IMR-90 (cell line): ENCODE data around the gene CCDC107.

Experiments used
- BHLHE40 ChIP-seq: fragments of 150-350 bp; IDR thresholded peaks from 2 replicates; pipeline ENCODE4 v1.6.1; 2016; ENCODE audit warnings: mild to moderate bottlenecking, low read depth, low read length
- MXI1 ChIP-seq: IDR thresholded peaks from 2 replicates; pipeline ENCODE4 v1.6.1; 2012; ENCODE audit warnings: low read depth, mild to moderate bottlenecking, low read length, moderate library complexity, borderline replicate concordance
- POLR2A ChIP-seq: IDR thresholded peaks from 2 replicates; pipeline ENCODE4 v1.6.1; 2012; ENCODE audit warnings: mild to moderate bottlenecking, low read depth, low read length
- RAD21 ChIP-seq: IDR thresholded peaks from 2 replicates; pipeline ENCODE4 v1.6.1; 2012; ENCODE audit warnings: low read length, improper control_type of control experiment
- RCOR1 ChIP-seq: IDR thresholded peaks from 2 replicates; pipeline ENCODE4 v1.6.1; 2012; ENCODE audit warnings: mild to moderate bottlenecking, low read length, improper control_type of control experiment; ENCODE audit not compliant: insufficient replicate concordance
- RFX5 ChIP-seq: IDR thresholded peaks from 2 replicates; pipeline ENCODE4 v1.8.0; 2012; ENCODE audit warnings: low read depth, mild to moderate bottlenecking, low read length, moderate library complexity
- TF ChIP-seq, protein P1 (sequence below): conservative IDR thresholded peaks from 2 replicates; pipeline ENCODE4 v1.5.1; 2012; ENCODE audit warnings: mild to moderate bottlenecking, low read depth, low read length, improper control_type of control experiment
- TF ChIP-seq, protein P2 (sequence below): fragments of 150-350 bp; IDR thresholded peaks from 2 replicates; pipeline ENCODE4 v1.6.1; 2017; ENCODE audit warnings: mild to moderate bottlenecking, antibody characterized with exemption, low read length, low read depth
- TF ChIP-seq, protein P3 (sequence below): fragments of 150-350 bp; IDR thresholded peaks from 2 replicates; pipeline ENCODE4 v1.6.1; 2016; ENCODE audit warnings: low read depth, mild to moderate bottlenecking, low read length, moderate library complexity, borderline replicate concordance

DNA sequence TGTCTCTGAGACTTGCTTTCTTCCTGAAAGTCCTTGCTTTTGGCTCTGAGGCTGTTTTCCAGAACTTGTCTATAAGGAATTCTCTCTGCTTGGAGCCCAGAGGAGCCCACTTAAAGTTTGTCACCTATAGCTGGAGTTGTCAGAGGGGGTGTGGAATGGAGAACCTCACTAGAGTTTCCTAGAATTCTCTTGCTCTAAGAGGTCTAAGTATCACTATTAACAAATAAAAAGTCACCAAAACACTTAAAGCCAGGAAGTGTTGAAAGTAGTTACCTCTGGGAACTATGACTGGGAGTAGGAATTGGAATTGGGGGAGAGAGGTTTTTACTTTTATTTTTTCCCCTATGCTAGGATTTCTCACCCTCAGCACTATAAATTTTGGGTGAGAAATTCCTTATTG lies 22.4 kb upstream of the CCDC107 start:
- TF ChIP-seq, protein P1, sequence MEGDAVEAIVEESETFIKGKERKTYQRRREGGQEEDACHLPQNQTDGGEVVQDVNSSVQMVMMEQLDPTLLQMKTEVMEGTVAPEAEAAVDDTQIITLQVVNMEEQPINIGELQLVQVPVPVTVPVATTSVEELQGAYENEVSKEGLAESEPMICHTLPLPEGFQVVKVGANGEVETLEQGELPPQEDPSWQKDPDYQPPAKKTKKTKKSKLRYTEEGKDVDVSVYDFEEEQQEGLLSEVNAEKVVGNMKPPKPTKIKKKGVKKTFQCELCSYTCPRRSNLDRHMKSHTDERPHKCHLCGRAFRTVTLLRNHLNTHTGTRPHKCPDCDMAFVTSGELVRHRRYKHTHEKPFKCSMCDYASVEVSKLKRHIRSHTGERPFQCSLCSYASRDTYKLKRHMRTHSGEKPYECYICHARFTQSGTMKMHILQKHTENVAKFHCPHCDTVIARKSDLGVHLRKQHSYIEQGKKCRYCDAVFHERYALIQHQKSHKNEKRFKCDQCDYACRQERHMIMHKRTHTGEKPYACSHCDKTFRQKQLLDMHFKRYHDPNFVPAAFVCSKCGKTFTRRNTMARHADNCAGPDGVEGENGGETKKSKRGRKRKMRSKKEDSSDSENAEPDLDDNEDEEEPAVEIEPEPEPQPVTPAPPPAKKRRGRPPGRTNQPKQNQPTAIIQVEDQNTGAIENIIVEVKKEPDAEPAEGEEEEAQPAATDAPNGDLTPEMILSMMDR: no peak
- TF ChIP-seq BHLHE40 (no peak), POLR2A (no peak), RCOR1 (no peak), RAD21 (no peak), MXI1 (no peak), RFX5 (no peak)
- TF ChIP-seq, protein P2, sequence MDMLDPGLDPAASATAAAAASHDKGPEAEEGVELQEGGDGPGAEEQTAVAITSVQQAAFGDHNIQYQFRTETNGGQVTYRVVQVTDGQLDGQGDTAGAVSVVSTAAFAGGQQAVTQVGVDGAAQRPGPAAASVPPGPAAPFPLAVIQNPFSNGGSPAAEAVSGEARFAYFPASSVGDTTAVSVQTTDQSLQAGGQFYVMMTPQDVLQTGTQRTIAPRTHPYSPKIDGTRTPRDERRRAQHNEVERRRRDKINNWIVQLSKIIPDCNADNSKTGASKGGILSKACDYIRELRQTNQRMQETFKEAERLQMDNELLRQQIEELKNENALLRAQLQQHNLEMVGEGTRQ: no peak
- TF ChIP-seq, protein P3, sequence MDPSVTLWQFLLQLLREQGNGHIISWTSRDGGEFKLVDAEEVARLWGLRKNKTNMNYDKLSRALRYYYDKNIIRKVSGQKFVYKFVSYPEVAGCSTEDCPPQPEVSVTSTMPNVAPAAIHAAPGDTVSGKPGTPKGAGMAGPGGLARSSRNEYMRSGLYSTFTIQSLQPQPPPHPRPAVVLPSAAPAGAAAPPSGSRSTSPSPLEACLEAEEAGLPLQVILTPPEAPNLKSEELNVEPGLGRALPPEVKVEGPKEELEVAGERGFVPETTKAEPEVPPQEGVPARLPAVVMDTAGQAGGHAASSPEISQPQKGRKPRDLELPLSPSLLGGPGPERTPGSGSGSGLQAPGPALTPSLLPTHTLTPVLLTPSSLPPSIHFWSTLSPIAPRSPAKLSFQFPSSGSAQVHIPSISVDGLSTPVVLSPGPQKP: no peak
